GM19467 (cell line): ENCODE data around the gene SCMH1.

Experiments
- ATAC-seq: cut with Tn5 transposase; IDR thresholded peaks from one replicate; pipeline ENCODE4 v1.9.1; 2021; ENCODE audit warnings: mild to moderate bottlenecking, moderate library complexity; ENCODE audit not compliant: unreplicated experiment

Gene SCMH1

DNA sequence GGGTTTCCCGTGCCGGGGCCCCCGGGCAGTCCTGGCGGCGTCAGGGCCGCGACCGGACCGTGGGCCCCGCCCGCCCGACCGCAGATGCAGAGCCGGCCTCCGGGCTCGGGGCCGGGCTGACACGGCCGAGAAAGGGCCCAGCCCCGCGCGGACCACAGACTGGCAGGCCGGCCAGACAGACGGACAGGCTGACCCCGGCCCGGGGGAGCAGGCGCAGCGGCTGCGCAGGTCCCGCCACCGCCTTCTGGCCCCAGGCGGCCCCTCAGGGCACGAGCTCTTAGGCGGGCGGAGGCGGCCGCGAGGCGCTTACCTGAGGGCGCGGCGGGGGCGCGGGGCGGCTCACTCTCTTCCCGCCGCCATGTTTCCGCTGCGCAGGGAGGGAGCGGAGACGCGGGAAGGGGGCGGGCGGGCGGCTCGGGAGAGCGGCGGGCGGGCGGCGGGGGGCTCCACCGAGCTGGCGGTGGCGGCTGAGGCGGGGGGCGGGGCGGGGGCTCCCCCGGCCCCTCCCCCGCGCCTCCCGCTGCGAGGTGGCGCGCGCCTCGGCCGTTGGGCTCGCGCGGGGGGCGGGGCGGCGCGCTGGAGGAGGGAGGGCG lies at the start of gene SCMH1:
TSS of gene SCMH1 (minus strand) at position 558 of the 593 bp plus-strand sequence. CDS start 56,173 bp downstream, outside the sequence.
- peak; percentile 35 for ATAC-seq

DNA sequence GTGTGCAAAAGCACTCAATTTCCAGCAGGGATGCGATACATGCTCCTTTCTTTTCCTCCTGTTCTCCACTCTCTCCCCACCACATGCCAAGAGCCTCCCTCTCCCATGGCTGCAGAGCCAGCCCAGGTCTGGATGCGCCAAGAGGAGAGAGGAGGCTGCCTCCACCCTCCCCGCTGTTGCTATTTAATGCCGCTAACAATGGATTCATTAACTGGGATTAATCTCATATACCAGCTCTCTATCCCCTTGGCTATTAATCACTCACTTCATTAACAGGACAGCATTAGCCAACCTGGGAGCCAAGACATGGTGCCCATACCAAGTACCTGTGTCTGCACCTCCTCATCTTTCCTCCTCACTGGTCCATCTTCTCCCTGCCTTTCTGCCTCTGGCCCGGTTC lies 49.1 kb upstream of the SCMH1 start:
- ATAC-seq: no peak

DNA sequence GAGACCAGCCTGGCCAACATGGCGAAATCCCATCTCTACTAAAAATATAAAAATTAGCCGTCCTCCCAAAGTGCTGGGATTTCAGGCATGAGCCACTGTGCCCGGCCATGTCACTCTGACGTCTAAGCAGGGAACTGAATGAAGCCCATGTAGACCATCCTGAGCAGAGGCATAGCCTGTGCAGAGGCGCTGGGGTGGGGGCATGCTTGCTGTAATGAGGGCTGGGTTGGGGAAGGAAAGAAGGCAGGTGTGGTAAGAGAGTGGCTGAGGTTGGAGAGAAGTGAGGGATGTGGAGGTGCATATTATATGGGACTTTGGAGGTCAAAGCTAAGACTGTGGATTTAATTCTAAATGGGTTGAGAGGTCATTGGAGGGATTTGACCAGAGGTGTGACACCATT lies 47.1 kb upstream of the SCMH1 start:
- no peak for ATAC-seq

DNA sequence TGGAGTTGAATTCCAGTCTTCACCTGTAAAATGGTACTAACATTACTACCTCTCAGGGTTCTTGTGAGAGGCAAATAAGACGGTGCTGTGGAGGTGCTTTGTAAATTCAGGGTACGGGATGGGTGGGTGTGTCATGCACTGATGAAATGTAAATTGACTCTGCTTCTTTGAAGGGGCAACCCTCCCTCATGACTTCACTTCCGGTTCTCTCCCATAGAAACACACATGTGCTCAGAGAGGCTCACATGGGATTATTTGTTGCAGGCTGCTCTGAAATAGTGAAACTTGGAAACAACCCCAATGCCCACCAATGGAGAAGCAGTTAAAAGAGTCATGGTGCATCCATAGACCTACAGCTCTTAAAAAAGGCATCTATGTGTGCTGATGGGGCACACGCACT lies 44.9 kb upstream of the SCMH1 start:
- no peak for ATAC-seq

DNA sequence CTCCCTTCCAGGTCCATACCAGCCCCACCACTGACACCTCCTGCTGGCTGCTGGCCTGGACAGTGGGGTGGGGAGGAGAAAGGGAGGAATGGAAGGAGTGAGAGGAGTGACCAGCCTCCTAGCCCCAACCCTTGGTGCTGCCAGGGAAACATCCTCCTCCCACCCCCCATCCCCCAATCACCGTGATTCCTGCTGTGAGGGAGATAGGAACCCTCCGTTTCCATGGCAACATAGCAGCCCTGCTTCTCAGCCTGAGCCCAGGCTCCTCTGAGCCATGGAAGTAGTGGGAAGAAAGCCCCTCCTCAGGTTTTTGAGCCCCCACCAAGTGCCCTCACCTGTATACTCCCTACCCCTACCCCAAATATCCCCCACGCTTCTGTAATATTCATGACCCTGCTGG lies 44.4 kb upstream of the SCMH1 start:
- ATAC-seq: no peak

DNA sequence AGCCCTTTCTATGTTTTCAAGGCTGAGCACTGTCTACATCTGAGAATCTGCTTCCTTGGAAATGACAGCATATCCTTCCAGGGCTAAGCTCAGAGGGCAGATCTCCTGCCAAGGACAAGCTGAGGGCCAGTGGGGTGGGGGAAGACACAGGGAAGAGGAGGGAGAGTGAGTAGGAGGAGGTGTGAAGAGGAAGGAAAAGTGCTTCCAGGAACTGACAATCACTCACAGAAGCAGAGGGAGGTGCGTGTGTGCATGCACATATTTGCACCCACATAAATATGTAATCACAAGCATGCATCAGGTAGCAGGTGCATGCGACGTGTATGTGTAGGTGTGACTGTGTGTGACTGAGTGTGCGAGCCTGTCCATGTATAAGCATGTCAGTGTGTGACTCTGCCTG lies 43.7 kb upstream of the SCMH1 start:
- ATAC-seq: no peak

DNA sequence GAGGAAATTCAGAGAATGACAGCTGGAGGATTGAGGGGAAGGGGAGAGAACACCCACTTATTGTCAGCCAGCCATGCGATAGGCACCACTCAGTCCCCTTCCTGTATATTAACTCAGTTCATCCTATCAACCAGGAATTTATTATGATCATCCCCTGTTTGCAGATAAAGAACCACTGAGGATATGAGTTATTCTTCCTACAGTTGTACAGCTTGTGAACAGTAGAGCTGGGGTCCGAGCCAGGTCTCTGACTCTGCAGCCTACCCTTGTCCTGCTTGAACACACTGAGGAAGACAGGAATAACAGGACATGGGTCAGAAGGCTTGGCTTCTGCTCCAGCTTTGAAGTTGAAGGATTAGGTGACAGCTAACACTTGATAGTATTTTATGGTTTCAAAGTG lies 42.0 kb upstream of the SCMH1 start:
- ATAC-seq: no peak

DNA sequence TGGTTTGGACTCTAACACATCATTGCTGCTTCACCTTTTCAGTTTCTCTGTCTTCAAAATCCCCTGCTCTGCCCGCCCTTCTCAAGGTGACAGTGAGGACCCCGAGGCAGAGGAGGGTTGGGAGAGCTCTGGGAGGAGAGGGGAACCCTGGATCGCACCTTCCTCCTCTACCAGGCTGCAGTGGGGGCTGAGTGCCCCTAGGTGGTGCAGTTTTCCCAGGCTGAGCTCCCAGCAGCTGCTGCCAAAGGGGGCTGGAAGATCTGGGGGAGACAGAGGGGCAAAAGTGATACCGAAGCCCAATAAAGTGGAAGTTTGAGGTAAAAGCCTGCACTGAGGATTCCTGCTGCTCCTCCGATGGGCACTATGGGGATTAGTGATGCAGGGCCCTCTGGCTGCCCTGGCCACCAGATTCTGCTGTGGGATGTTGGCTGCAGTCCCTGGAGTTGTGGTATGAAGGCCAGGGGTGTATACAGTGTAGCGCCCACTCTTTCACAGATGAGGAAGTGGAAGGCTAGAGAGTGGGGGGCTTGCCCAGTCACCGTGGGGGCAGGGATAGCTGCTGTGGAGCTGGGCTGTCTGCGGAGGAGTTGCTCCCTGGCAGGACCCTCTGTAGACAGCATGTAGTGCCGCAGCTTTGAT lies 40.7 kb upstream of the SCMH1 start:
- ATAC-seq: no peak

DNA sequence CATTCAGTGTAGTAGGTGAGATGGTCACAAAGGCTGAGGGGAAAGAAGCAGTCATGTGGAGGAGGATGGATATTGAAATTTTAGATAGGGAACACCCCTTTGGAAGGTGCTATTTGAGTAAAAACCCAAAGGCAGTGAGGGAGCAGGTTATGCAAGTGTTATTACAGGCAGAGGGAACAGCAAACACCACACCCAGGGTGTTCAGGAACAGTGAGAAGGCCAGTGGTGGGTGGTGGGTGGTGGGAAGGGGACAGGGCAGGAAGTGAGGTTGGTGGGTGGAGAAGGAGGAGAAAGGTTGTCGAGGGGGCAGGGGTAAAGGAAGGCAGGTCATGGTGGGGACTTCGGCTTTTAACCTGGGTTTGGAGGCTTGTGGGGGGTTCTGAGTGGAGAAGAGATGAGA lies 39.2 kb upstream of the SCMH1 start:
- no peak for ATAC-seq

DNA sequence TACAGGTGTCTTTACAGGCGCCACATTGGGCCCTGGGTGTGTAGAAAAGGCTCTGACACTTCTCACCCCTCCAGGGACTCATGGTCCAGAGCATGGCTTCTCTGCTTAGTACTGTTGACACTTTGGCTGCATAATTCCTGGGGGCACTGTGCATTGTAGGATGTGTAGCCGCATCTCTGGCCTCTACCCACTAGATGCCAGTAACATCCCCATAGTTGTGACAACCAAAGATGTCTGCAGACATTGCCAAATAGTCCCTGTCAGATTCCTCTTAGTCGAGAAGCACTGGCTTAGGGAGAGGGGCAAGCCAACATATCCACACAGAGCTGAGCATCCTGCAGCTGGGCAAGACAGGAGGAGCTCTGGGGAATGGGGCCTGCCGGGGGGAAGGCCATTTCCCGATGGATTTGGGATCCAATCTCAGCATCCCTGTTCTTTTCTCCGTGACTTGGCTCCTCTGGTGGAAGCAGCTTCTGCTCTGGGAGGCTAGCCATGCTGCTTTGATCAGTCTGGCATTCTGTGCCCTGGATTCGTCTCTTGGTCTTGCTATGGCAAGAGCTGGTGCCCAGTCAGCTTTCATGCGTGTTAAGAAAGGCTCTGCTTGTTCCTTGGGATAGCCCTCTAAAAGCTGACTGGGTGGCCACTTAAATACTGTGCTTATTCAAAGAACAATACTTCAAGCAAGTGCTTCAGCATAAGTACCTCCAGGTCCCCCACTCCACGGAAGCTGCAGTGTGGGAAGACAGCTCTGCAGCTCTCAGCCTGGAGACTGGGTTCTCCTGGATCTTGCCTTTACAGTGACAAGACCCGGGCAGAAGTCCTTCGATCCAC lies 38.3 kb upstream of the SCMH1 start:
- ATAC-seq: no peak

DNA sequence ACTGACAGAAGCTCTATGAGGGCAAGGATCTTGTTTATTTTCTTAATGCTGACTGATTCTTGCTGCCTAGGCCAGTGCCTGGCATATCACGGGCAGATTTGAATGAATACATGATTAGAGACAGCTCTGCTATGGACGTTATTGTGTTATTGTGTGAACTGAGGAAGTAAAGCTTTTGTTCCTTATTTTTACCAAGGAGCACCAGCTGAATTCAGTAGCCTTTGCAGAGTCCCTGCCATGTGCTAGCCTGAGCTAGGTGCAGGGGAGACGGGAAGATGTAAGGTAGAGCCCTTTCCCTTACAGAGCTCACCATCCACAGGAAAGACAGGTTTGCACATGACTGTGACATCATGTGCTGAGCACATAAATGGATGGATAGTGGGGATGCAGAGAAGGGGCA lies 36.0 kb upstream of the SCMH1 start:
- ATAC-seq: no peak

DNA sequence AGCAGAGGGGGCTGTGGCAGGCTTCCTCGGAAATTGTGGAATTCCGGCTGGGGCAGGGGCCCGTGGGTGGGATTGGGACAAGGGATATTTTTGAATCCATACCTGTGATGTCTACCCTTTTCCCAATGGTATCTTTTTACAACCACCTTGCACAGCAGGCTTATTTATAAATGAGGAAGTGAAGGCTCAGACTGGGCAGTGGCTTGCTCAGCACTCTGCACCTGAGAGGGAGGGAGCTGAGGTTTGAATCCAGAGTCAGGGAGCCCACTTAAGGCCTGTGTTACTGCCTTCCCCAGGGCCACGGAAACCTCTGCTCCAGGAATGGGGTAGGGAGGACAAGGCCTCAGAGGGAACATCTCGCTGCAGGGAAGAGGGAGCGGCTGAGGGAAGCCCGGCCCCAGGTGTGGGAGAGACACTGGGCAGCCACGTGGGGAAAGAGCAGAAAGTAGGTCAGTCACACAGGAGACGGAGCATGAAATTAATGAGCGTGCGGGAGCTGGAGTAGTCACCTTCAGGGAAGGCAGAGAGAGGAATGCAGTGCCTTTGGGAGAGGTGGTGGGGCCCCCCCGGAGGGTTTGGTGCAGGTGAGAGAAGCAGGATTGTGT lies 35.4 kb upstream of the SCMH1 start:
- ATAC-seq: no peak

DNA sequence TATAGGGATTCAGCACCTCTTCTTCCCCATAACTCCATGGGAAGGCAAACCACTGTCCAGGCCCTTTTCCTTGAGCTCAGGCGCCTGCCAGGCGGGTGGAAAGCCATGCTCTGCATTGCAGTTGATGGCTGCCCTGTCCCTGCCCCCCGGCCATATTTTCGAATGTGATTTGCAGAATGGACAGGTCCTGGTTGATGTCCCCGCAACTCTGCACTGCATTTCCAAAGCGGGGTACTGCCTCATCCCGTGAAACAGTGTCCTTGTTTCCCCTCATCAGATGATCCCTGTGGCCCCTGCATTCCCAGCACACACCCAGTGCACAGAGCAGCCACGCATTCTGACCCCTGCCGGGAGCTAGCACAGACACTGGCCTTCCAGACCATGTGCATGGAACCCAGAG lies 33.7 kb upstream of the SCMH1 start:
- no peak for ATAC-seq

DNA sequence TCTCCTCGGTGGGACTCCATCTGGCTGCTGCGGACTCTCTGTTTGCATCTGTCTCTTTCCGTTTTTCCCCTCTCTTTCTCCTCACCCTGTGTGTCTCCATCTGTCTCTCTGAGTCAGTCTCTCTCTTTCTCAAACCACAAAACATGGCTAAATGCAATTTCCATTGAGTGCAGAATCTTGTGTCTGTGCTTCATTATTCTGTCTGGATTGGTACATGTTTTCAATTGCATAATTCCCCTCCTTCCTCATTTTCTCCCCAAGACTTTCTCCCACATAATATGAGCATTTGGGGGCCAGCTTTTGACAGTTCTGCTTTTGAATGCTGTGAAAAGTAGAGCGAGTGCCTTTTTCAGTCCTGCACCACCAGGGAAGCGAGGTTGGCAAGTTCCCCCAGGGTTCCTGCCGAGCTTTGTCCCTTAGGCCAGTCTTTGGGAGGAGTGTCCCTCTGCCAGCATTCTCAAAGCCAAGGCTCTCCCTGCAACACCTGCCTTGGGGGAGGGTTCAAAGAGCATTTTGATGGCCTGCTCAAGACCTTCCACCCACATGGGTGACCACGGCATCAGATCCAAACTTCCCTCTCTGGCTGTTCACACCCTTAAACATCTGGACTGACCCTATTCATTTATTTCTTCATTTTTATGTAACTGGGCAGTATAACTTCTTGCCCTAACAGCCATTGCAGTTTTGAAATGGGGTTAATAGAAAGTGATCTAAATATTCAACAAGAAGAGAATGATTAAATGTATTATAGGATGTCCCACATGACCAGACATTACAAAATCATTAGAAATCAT lies 32.8 kb upstream of the SCMH1 start:
- no peak for ATAC-seq

DNA sequence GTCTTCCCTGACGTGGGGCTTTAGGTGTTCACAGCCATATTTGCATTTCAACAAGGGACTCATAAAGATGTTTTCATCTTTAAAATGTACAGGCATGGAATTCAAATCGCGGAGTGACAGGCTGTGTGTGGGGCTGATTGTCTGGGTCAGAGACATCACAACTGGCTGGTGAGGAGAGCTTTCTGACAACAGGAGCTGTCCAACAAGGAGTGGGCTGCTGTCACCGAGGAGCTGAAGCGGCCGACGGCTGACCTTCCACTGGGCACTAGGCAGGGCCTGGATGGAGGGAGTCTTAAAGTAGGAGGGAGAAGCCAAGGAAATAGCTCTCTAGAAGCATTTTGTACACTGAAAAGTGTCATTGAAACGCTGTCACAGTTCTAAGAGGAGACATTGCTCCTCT lies 30.5 kb upstream of the SCMH1 start:
- no peak for ATAC-seq

DNA sequence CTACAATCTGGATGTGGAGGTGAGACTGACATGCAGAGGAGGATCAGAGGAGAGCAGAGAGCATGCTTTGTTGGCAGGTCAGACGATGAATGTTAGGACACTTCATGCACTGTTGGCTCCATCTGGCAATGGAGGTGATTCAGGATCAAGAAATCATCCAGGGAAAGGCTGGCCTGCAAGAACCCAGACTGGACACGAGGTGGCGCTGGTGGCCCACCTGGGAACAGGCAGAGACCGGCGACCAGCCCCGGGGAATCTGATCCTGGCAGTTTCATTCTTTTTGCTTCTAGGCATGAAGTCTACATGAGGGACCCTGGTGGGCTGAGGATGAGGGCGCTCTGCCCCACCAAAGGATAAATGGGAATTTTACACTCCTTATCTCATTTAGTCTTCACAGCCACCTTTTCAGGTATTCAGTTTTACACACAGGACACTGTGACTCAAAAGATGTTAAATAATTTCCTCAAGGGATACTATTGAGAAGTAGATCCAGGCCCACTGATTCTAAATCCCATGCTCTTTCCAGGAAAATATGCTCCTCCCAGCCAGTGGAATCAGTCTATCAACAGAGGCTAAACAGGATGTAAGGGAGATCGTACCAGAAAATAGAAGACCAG lies 26.2 kb upstream of the SCMH1 start:
- no peak for ATAC-seq

DNA sequence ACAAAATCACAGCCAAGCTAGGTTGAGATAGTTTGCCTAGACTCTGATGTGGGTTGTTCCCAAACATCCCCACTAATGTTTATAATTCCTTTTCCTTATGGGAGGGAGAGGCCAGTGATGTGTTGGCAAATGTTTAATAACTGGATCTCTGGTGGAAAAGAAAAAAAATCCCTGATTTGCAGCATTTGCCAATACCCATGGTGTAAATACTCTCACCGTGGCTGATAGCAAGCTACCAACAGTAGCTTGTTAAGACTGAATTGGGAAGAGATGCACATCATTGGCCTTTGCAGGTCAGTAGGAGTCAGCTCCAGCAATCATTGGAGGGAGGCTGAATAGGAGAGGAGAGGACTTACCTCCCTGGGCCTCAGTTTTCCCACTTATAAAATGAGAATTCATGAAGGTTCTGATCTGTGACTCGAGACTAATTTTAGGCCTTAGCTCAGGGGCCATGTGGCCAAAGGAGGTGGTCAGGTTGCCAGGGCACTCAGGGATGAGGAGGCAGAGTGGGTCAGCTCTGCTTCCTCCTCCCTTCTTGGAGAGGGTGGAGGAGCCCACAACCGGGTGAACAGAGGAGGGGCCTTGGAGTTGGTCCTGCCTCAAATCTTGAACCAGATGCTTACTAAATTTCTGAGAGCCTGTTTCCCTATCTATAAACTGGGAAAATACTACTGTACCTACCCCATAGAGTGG lies 20.0 kb upstream of the SCMH1 start:
- no peak for ATAC-seq

DNA sequence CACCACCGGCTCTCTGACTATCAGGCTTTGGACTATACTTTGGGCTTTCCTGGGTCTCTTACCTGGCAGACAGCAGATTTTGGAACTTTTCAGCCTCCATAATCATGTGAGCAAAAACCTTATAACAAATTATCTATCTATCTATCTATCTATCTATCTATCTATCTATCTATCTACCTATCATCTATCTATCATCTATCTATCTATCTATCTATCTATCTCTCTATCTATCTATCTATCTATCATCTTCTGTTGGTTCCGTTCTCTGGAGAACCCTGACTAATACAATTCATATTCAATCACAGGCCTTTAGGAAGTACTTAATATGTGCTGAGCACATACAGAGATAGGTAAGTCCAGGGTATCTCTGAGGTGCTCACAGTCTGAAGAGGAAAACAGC lies 18.7 kb upstream of the SCMH1 start:
- ATAC-seq: no peak

DNA sequence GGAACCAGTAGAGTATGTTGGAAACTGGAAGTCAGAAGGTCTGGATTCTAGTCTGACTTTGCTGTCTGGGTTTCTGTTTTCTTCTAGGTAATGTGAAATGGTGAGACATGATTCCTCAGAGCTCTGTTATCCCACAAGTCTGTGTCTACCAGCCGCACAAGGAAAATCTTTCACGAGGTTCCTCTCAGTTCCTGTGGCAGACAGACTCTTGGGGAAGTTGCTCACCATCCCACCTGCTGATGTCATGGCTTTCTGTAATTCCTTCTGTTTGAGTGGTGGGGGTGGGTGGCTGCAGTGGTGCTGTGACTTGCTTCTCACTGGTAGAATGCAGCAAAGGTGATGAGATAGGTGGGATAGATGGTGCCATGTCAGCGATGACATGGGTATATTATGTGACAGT lies 17.1 kb upstream of the SCMH1 start:
- ATAC-seq: no peak

DNA sequence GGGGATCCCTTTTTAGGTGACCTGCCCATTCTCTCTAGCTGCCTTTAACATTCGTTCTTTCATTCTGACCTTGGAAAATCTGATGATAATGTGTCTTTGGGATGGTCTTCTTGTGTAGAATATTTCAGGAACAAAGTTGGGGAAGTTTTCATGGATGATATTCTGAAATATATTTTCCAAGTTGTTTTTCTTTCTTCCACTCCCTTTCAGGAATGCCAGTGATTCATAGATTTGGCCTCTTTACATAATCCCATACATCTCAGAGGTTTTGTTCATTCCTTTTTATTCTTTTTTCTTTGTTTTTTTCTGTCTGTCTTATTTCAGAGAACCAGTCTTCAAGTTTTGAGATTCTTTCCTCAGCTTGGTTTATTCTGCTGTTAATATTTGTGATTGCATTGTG lies 13.9 kb upstream of the SCMH1 start:
- no peak for ATAC-seq
